ENCODE measurements around the gene GPX3. TPM values are rescaled to one million over a fixed set of nuclear protein-coding genes. Genes with fewer than 3 reads are reported as not detected.
A peak's percentile ranks its signal among the peaks of the same experiment; 100 is the strongest.

GPX3 gene
- total and polyA plus RNA-seq, 4 donors = 22.7 to 42.0 (median 33.6) TPM

DNA sequence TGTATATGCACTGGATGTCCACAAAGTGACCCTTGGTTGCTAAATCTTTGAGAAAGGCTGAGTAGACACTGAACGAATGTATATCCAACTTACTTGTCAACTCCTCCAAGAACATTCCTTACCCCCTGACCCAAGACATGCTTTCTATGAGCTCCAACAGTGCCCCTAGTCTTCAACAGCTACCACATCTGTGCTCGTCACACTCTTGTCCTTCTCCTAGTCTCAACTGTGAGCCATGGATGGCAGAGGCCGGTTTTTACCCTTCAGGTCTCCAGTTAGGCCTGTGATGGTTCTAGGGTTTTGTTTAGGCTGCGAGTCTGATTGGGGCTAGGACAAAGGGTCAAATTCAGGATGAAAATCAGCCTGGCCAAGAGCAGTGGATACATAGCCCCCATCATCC is 19.0 kb upstream of the GPX3 start:
- no peak for DNase-seq (ENCODE audit: low read depth in 4 of 6, low spot score in 6 of 6)
- Histone ChIP-seq H3K4me1 (ENCODE audit: control insufficient read depth, insufficient read depth, low read length) (peaks cover 8% of the 10 kb centered on the region), H3K27me3 (ENCODE audit: control insufficient read depth, insufficient read depth, low read length) (no peaks in the 10 kb centered on the region), H3K36me3 (ENCODE audit: control insufficient read depth, insufficient read depth, low read length) (no peaks in the 10 kb centered on the region), H3K9me3 (ENCODE audit: control insufficient read depth, insufficient read depth, low read length) (no peaks in the 10 kb centered on the region), H3K27ac (ENCODE audit: low read depth, low read length) (no peak overlapping the region), H3K4me3 (ENCODE audit: low read depth, low read length) (no peak overlapping the region)
- WGBS (ENCODE audit: insufficient coverage) = 100% methylated on average over 3 of the region's 4 CpGs

DNA sequence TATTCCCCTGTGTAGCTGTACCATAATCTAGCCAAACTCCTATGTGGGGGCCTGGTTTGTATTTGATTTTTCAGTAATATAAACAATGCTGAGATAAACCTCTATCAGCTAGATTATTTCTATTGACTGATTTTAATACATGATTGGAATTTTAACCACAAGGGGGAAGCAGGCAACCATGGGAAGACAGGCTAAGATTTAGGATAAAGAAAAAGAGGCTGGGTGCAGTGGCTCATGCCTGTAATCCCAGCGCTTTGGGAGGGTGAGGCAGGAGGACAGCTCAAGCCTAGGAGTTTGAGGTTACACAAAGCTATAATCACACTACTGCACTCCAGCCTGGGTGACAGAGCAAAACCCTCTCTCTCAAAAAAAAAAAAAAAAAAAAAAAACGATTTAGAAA is 18.1 kb upstream of the GPX3 start:
- Histone ChIP-seq H3K36me3 (ENCODE audit: control insufficient read depth, insufficient read depth, low read length) (no peaks in the 10 kb centered on the region), H3K9me3 (ENCODE audit: control insufficient read depth, insufficient read depth, low read length) (no peaks in the 10 kb centered on the region), H3K4me1 (ENCODE audit: control insufficient read depth, insufficient read depth, low read length) (peaks cover 12% of the 10 kb centered on the region), H3K27ac (ENCODE audit: low read depth, low read length) (no peak overlapping the region), H3K4me3 (ENCODE audit: low read depth, low read length) (no peak overlapping the region), H3K27me3 (ENCODE audit: control insufficient read depth, insufficient read depth, low read length) (no peaks in the 10 kb centered on the region)
- peak in 2 of 6 donors; percentile 68 to 79 for DNase-seq (ENCODE audit: low read depth in 4 of 6, low spot score in 6 of 6)
- WGBS (ENCODE audit: insufficient coverage) = no CpG with 5 or more reads among the region's 2 CpGs

DNA sequence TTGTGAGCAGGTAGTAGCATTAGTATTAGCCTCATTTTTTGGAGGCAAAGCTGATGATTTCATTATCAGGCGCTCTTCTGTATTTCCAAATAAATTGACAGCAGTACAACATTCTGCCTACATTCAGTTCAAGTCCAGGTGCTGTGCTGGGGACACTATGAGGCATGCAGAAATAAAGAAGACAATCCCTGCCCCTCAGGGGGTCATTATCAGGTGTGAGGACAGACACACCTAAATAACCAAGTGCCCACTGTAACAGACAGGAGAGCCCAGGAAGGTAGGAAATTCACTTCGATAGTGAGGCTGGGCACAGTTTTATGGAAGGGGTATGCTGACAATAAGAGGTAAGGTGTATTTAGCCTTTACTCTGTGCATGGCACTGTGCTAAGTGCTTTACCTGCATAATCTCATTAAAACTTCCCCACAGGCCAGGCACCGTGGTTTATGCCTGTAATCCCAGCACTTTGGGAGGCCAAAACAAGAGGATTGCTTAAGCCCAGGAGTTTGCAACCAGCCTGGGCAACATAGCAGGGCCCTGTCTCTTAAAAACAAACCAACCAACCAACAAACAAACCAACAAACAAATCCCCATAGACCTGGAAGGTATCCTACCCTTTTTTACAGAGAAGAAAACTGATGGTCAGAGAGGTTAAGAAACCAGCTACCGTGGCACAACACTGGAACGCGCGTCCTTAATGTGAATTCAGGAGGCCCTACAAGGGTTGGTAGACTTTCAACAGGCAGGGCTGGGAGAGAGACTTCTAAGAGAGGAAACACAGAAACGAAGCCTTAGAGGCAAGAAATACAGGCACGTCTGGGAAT is 17.5 kb upstream of the GPX3 start:
- WGBS (ENCODE audit: insufficient coverage) = 82% methylated on average over 8 of the region's 9 CpGs
- Histone ChIP-seq H3K4me1 (ENCODE audit: control insufficient read depth, insufficient read depth, low read length) (peaks cover 12% of the 10 kb centered on the region), H3K9me3 (ENCODE audit: control insufficient read depth, insufficient read depth, low read length) (no peaks in the 10 kb centered on the region), H3K4me3 (ENCODE audit: low read depth, low read length) (no peak overlapping the region), H3K27me3 (ENCODE audit: control insufficient read depth, insufficient read depth, low read length) (no peaks in the 10 kb centered on the region), H3K27ac (ENCODE audit: low read depth, low read length) (no peak overlapping the region), H3K36me3 (ENCODE audit: control insufficient read depth, insufficient read depth, low read length) (no peaks in the 10 kb centered on the region)
- DNase-seq (ENCODE audit: low read depth in 4 of 6, low spot score in 6 of 6) = no peak

DNA sequence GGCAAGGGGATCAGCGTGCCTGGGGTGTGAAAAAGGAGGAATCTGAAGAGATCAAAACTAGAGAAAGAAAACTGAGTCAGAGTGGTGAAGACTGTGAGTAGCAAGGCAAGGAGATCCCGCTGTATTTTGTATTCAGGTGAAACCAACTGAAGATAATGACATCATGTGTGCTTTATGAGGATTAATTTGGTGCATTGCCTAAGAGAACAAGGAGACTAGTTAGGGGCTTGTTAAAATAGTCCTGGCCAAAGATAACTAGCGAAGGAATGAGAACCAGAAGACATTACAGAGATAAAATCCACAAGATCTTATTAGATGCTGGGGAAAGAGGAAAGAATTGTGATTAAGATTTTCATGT is 16.9 kb upstream of the GPX3 start:
- no peak overlapping the region for H3K27ac ChIP-seq (ENCODE audit: low read depth, low read length)
- peaks cover 16% of the 10 kb centered on the region for H3K4me1 ChIP-seq (ENCODE audit: control insufficient read depth, insufficient read depth, low read length)
- H3K36me3 ChIP-seq (ENCODE audit: control insufficient read depth, insufficient read depth, low read length) = no peaks in the 10 kb centered on the region
- no peak for DNase-seq (ENCODE audit: low read depth in 4 of 6, low spot score in 6 of 6)
- no peak overlapping the region for H3K4me3 ChIP-seq (ENCODE audit: low read depth, low read length)
- no peaks in the 10 kb centered on the region for H3K9me3 ChIP-seq (ENCODE audit: control insufficient read depth, insufficient read depth, low read length)
- 74% methylated on average over 2 of the region's 3 CpGs for WGBS (ENCODE audit: insufficient coverage)
- H3K27me3 ChIP-seq (ENCODE audit: control insufficient read depth, insufficient read depth, low read length) = no peaks in the 10 kb centered on the region

DNA sequence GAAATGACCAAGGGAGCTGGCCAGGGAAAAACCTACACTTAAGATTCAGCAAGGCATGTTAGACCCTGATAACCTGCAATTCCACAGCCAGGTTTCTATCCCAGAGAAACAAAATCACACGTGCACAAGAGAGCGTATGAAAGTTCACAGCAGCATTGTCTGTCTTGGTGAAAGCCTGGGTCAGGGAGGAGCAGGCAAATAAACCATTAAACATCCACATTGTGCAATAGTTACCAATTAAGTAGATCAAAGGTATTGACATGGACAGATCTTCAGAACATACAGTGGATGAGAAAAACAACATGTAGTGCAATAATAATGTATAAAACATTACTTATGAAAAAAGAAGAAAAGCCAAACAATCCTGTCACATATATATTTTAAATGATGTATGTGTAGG is 15.9 kb upstream of the GPX3 start:
- Histone ChIP-seq H3K27ac (ENCODE audit: low read depth, low read length) (no peak overlapping the region), H3K9me3 (ENCODE audit: control insufficient read depth, insufficient read depth, low read length) (no peaks in the 10 kb centered on the region), H3K27me3 (ENCODE audit: control insufficient read depth, insufficient read depth, low read length) (no peaks in the 10 kb centered on the region), H3K36me3 (ENCODE audit: control insufficient read depth, insufficient read depth, low read length) (no peaks in the 10 kb centered on the region), H3K4me1 (ENCODE audit: control insufficient read depth, insufficient read depth, low read length) (peaks cover 15% of the 10 kb centered on the region), H3K4me3 (ENCODE audit: low read depth, low read length) (no peak overlapping the region)
- WGBS (ENCODE audit: insufficient coverage) = no CpG with 5 or more reads among the region's 2 CpGs
- DNase-seq (ENCODE audit: low read depth in 4 of 6, low spot score in 6 of 6) = no peak

DNA sequence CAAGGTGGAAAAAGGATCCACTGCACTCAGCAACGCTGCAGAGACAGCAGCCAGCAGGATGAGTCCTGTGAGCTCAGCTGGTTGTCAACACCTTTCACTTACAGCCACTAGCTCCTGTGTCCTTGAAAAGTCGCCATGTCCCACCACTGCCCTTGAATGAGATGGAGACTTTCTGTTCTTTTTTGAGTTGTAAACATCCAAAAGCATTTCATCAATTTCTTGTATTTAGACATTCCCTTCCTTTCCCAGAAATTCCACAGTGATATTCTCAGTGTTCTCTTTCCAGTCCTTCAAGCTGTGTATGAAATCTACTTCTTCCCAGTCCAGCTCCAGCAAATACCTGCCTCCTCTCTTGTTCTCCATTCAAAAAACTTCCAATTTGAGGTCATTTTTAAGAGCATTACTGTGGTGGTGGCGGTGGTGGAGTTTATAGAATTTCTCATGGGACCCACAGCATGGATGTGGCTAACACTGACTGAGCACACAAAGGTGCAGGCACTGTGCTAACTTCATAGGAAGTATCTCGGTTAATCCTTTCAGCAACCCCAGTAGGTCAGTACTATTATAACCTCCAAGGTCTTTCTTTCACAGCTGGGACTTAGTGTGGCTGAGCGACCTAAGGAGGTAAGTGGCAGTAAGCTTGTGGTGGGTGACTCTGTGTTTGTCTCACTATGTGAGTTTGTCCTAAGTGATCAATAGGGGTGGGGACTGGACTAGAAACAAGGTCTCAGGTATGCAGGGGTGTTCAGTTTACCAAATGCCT is 15.0 kb upstream of the GPX3 start:
- H3K27ac ChIP-seq (ENCODE audit: low read depth, low read length) = no peak overlapping the region
- H3K9me3 ChIP-seq (ENCODE audit: control insufficient read depth, insufficient read depth, low read length) = no peaks in the 10 kb centered on the region
- no peak overlapping the region for H3K4me3 ChIP-seq (ENCODE audit: low read depth, low read length)
- peaks cover 13% of the 10 kb centered on the region for H3K4me1 ChIP-seq (ENCODE audit: control insufficient read depth, insufficient read depth, low read length)
- H3K36me3 ChIP-seq (ENCODE audit: control insufficient read depth, insufficient read depth, low read length) = no peaks in the 10 kb centered on the region
- 77% methylated on average over 2 of the region's 5 CpGs for WGBS (ENCODE audit: insufficient coverage)
- no peak for DNase-seq (ENCODE audit: low read depth in 4 of 6, low spot score in 6 of 6)
- H3K27me3 ChIP-seq (ENCODE audit: control insufficient read depth, insufficient read depth, low read length) = no peaks in the 10 kb centered on the region

DNA sequence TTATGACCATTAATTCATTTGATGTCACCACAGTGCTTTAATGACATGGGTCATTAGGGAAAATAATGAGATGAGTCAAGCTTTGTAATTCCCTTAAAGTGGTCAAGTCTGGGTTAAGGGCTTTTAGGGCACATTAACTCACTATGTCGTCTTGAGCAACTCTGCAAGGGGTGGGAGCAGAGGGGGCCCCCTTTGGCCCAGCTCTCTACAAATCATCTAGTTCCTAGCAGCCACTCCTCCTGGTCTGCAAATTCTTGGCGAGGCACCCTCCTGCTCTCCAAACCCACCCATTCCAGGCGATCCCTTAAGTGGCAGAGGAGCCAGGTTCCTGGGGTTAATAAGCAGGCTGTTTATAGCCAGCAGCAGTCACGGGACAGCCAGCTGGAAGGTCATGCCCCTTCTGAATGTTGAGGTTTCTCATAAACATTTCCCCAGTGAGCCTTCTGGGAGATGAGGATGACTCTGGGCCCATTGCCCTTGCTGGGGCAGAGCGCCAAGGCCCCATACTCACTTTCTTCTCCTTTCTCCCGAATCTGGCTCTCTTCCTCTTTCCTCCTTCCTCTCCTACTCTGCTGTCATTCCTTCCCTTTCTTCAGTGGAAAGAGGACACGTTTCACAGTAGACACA is 14.3 kb upstream of the GPX3 start:
- H3K36me3 ChIP-seq (ENCODE audit: control insufficient read depth, insufficient read depth, low read length) = no peaks in the 10 kb centered on the region
- 30% methylated on average over 4 of the region's 7 CpGs for WGBS (ENCODE audit: insufficient coverage)
- no peaks in the 10 kb centered on the region for H3K27me3 ChIP-seq (ENCODE audit: control insufficient read depth, insufficient read depth, low read length)
- peaks cover 13% of the 10 kb centered on the region for H3K4me1 ChIP-seq (ENCODE audit: control insufficient read depth, insufficient read depth, low read length)
- H3K27ac ChIP-seq (ENCODE audit: low read depth, low read length) = peak overlapping the region; percentile 1
- no peaks in the 10 kb centered on the region for H3K9me3 ChIP-seq (ENCODE audit: control insufficient read depth, insufficient read depth, low read length)
- DNase-seq (ENCODE audit: low read depth in 4 of 6, low spot score in 6 of 6) = peak in 1 of 6 donors; percentile 76
- H3K4me3 ChIP-seq (ENCODE audit: low read depth, low read length) = no peak overlapping the region

DNA sequence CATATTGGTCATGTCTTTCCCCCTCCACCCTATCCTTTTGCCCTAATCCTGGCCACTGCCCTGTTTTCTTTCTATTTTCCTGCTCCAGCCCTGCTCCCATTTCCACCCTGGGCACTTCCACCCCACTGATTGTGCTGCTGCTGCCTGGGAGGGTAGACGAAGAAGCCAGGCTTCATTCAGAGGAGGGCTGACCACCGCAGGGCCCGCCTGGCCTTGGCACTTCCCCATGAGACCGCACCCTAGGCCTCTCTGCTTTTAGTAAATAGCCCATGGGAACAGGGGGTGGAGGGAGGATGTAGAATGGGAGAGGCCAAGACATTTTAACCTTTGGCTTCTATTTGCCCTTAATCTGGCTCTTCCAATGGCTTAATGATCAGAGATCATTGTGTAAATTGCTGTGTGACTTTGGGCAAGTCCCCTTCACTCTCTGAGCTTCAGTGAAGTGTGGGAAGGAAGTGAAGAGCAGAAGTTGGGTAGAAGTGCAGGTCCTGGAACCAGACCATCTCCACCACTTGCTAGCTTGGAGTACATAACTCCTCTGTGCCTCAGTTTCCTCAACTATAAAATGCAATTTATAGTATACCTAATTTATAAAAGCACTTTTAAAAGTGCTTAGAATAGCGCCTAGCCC is 13.6 kb upstream of the GPX3 start:
- Histone ChIP-seq H3K4me3 (ENCODE audit: low read depth, low read length) (no peak overlapping the region), H3K4me1 (ENCODE audit: control insufficient read depth, insufficient read depth, low read length) (peaks cover 13% of the 10 kb centered on the region), H3K27me3 (ENCODE audit: control insufficient read depth, insufficient read depth, low read length) (no peaks in the 10 kb centered on the region), H3K36me3 (ENCODE audit: control insufficient read depth, insufficient read depth, low read length) (no peaks in the 10 kb centered on the region), H3K9me3 (ENCODE audit: control insufficient read depth, insufficient read depth, low read length) (no peaks in the 10 kb centered on the region), H3K27ac (ENCODE audit: low read depth, low read length) (peak overlapping the region; percentile 1)
- 80% methylated on average over 4 of the region's 5 CpGs for WGBS (ENCODE audit: insufficient coverage)
- no peak for DNase-seq (ENCODE audit: low read depth in 4 of 6, low spot score in 6 of 6)

DNA sequence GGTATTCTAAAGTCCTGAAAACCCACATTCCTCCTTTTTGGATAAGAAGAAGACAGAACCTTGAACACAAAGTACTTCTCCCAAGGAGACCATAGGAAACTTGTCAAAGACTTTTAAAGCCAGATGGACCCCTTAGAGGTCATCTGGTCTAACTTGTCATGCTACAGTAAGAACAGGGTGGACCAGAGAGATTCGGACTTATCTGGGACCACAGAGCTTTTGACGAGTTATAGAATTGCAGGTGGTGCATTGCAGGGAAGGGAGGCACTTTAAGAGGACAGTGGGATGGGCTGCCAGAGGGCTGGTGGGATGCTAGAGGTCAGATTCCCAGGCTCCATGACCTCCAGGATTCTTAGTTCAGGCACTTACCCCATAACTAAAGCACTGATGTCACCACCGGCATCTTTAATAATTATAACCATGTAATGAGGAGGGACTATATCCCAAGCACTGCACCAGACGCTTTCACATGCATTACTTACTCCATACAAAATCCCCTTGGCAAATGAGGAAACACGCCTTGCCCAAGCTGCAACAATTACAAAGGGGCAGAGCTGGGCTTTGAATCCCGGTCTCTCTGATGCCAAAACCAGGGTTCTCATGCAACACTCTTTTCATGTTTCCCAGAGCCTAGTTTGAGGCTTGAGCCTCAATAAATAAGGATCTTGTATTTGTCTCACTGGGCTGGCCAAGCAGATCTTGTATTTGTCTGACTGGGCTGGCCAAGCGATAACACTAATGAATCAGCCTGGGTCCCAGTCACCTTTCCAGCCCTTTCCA is 12.8 kb upstream of the GPX3 start:
- no peak overlapping the region for H3K27ac ChIP-seq (ENCODE audit: low read depth, low read length)
- DNase-seq (ENCODE audit: low read depth in 4 of 6, low spot score in 6 of 6) = peak in 1 of 6 donors; percentile 28
- H3K4me3 ChIP-seq (ENCODE audit: low read depth, low read length) = no peak overlapping the region
- WGBS (ENCODE audit: insufficient coverage) = 81% methylated on average over 5 of the region's 7 CpGs
- H3K4me1 ChIP-seq (ENCODE audit: control insufficient read depth, insufficient read depth, low read length) = peaks cover 13% of the 10 kb centered on the region
- no peaks in the 10 kb centered on the region for H3K9me3 ChIP-seq (ENCODE audit: control insufficient read depth, insufficient read depth, low read length)
- no peaks in the 10 kb centered on the region for H3K27me3 ChIP-seq (ENCODE audit: control insufficient read depth, insufficient read depth, low read length)
- no peaks in the 10 kb centered on the region for H3K36me3 ChIP-seq (ENCODE audit: control insufficient read depth, insufficient read depth, low read length)

Measured in spinal cord (tissue), 10 donors.